Left ventricle myocardium inferior (tissue), 1 donor: ENCODE measurements around the gene ZNF609. TPM values are rescaled to one million over a fixed set of nuclear protein-coding genes. Genes with fewer than 3 reads are reported as not detected.

Experiments
- DNase-seq: peaks from one replicate; pipeline ENCODE4 v3.0.0-alpha.2; 2020
- H3K27ac ChIP-seq: fragments of 200-600 bp; replicated peaks from 2 replicates; pipeline ENCODE4 v1.8.0; 2021
- H3K27me3 ChIP-seq: fragments of 200-600 bp; 2 replicates; pipeline ENCODE4 v1.8.0; 2021; ENCODE audit warnings: low read depth
- H3K36me3 ChIP-seq: fragments of 200-600 bp; 2 replicates; pipeline ENCODE4 v1.8.0; 2021
- H3K4me1 ChIP-seq: fragments of 200-600 bp; 2 replicates; pipeline ENCODE4 v1.8.0; 2021
- H3K4me3 ChIP-seq: fragments of 200-600 bp; 2 replicates; pipeline ENCODE4 v1.8.0; 2021; ENCODE audit warnings: mild to moderate bottlenecking, moderate library complexity
- H3K9me3 ChIP-seq: fragments of 200-600 bp; replicated peaks from 2 replicates; pipeline ENCODE4 v1.8.0; 2021
- CTCF ChIP-seq: fragments of 200-600 bp; IDR thresholded peaks from 2 replicates; pipeline ENCODE4 v1.8.0; 2021; ENCODE audit warnings: antibody characterized with exemption, mild to moderate bottlenecking, borderline replicate concordance
- intact Hi-C: fragments of 100-400 bp; cut with micrococcal nuclease; formaldehyde crosslinking; loops from one replicate; pipeline ENCODE4 v1.11.0; 2022
- total RNA-seq: library from RNA; stranded (reverse); fragmentation: NEBNext Ultra II Directional; extraction: Animal tissue kit (Norgen Biotek cat#: 25700); gene quantifications from one replicate; pipeline ENCODE4 v1.2.1, GENCODE V29; 2021
- donor health status: DM: no; HTN: yes; CAD: no; lungs with severe emphysema.

Gene ZNF609
- total RNA-seq, 1 donor from 2014 or later, result 14.7 TPM

- peaks cover 84% of the 10 kb centered on the region for H3K36me3 ChIP-seq
- TF ChIP-seq CTCF, result peak; percentile 75
- no peaks in the 10 kb centered on the region for H3K9me3 ChIP-seq
- peaks cover 75% of the 10 kb centered on the region for H3K4me1 ChIP-seq
- no peak for DNase-seq
- intact Hi-C loops, result no loop called here
- H3K27ac ChIP-seq, result peak overlapping the region; percentile 61
- H3K4me3 ChIP-seq, result no peak overlapping the region
- H3K27me3 ChIP-seq, result no peaks in the 10 kb centered on the region
Measured at GRCh38 chr15:64686130-64686735, 225.9 kb downstream of the ZNF609 start.

- no peaks in the 10 kb centered on the region for H3K9me3 ChIP-seq
- DNase-seq, result no peak
- peak overlapping the region; percentile 61 for H3K27ac ChIP-seq
- intact Hi-C loops, result no loop called here
- no peak overlapping the region for H3K4me3 ChIP-seq
- no peaks in the 10 kb centered on the region for H3K27me3 ChIP-seq
- peaks cover 75% of the 10 kb centered on the region for H3K4me1 ChIP-seq
- H3K36me3 ChIP-seq, result peaks cover 75% of the 10 kb centered on the region
- no peak for TF ChIP-seq CTCF
Measured at GRCh38 chr15:64687172-64687571, 226.8 kb downstream of the ZNF609 start.

- peaks cover 75% of the 10 kb centered on the region for H3K4me1 ChIP-seq
- intact Hi-C loops, result no loop called here
- no peak for DNase-seq
Measured at GRCh38 chr15:64687688-64688087, 227.3 kb downstream of the ZNF609 start.

GRCh38 chr15:64688770-64689169 is 228.4 kb downstream of the ZNF609 start:
- Histone ChIP-seq H3K27ac (peak overlapping the region; percentile 61), H3K9me3 (no peaks in the 10 kb centered on the region), H3K4me1 (peaks cover 75% of the 10 kb centered on the region), H3K27me3 (no peaks in the 10 kb centered on the region), H3K4me3 (no peak overlapping the region), H3K36me3 (peaks cover 67% of the 10 kb centered on the region)
- DNase-seq, result no peak
- intact Hi-C loops, result no loop called here
- TF ChIP-seq CTCF, result no peak

More at GRCh38 chr15:64687688-64688087, 227.3 kb downstream of the ZNF609 start:
- Histone ChIP-seq H3K36me3 (peaks cover 73% of the 10 kb centered on the region), H3K9me3 (no peaks in the 10 kb centered on the region), H3K4me3 (no peak overlapping the region), H3K27ac (peak overlapping the region; percentile 61), H3K27me3 (no peaks in the 10 kb centered on the region)
- no peak for TF ChIP-seq CTCF

GRCh38 chr15:64690008-64690407 is 229.6 kb downstream of the ZNF609 start:
- Histone ChIP-seq H3K4me1 (peaks cover 85% of the 10 kb centered on the region), H3K27ac (peak overlapping the region; percentile 87), H3K4me3 (no peak overlapping the region), H3K27me3 (no peaks in the 10 kb centered on the region), H3K36me3 (peaks cover 67% of the 10 kb centered on the region), H3K9me3 (no peaks in the 10 kb centered on the region)
- DNase-seq, result no peak
- no peak for TF ChIP-seq CTCF
- intact Hi-C loops, result no loop called here
